GM12801 (cell line): Measurements from ENCODE around the gene EIF2AK3.

Source experiments
- CTCF ChIP-seq: IDR thresholded peaks from one replicate; pipeline ENCODE4 v1.5.1; 2011; ENCODE audit warnings: control low read depth; ENCODE audit not compliant: insufficient read length; ENCODE audit errors: extremely low read depth

Gene EIF2AK3

GRCh38 chr2:88602022-88602421 lies 25.2 kb downstream of the EIF2AK3 start:
- no peak for TF ChIP-seq CTCF

DNA sequence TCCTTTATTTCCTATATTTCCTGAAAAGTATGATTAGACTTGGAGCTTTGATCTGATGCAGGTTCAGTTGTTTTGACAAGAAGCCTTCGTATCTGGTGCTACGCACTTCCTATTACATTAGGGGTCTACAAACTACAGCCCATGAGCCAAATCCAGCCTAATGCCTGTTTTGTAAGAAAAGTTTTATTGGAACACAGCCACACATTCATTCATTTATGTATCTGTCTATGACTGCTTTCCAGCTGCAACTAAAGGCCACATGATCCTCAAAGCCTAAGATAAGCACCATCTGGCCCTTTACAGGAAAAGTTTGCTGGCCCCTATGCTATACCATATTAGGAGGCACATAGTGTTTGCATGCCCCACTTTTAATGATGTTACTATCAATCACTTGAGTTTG lies 26.0 kb downstream of the EIF2AK3 start:
- no peak for TF ChIP-seq CTCF

DNA sequence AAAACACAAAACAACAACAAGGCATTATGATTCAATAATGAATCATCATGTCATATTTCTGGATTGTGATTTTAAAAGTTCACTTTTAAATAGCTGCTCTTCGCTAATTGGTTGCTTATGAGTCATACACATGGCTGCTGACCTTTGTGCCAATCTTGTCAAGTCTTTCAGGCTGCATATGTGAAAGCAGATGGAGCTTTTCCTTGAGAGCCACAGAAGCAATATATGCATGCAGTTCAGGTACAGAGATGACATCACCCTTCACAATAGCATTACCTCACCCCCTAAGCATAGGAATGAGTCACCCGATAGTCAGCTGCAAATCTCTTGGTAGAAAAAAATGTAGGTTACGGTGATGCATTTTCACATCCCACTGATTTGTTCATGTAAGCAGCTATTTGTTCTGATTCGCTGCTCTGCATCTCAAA lies 27.2 kb downstream of the EIF2AK3 start:
- no peak for TF ChIP-seq CTCF

DNA sequence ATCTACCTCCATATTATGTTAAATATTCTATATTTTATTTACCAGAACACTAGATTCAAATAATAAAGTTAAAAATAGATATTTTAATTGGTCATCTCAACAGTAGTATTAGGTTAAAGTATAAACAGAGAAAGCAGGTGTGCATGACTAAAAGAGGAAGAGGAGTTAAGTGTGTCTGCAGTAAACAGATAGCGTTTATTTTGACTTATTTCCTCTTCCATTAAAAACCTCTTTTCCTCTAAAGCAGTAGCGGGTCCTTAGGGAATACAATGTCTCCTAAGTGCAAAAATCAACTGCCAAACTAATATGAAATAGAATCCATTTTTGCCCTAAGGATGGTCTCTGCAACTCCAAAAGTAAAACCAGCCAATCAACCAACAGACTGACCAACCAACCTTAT lies 27.7 kb downstream of the EIF2AK3 start:
- TF ChIP-seq CTCF, result no peak

GRCh38 chr2:88597168-88597567 lies 30.1 kb downstream of the EIF2AK3 start:
- no peak for TF ChIP-seq CTCF

- TF ChIP-seq CTCF, result no peak
Observed at GRCh38 chr2:88596141-88596830, 31.0 kb downstream of the EIF2AK3 start.

DNA sequence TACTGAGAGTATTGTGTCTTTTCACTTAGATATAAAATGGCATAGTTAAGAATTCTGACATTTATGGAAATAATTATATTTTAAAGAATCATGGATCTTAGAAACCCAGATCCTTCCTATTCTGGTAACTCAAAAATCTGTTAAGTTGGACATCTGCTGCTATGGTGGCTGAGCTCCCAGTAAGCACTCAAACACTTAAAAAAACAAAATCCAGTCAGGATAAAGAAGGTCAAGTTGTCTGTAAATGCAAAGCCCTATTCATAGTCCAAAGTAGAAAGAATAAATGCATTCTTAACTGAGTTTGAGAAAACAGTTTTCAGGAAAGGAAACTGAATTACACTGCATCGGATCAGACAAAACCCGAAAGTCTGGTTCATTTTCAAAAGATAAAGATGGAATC lies 35.6 kb downstream of the EIF2AK3 start:
- TF ChIP-seq CTCF, result no peak
